Measurements from ENCODE around the gene EIF5.

DNA sequence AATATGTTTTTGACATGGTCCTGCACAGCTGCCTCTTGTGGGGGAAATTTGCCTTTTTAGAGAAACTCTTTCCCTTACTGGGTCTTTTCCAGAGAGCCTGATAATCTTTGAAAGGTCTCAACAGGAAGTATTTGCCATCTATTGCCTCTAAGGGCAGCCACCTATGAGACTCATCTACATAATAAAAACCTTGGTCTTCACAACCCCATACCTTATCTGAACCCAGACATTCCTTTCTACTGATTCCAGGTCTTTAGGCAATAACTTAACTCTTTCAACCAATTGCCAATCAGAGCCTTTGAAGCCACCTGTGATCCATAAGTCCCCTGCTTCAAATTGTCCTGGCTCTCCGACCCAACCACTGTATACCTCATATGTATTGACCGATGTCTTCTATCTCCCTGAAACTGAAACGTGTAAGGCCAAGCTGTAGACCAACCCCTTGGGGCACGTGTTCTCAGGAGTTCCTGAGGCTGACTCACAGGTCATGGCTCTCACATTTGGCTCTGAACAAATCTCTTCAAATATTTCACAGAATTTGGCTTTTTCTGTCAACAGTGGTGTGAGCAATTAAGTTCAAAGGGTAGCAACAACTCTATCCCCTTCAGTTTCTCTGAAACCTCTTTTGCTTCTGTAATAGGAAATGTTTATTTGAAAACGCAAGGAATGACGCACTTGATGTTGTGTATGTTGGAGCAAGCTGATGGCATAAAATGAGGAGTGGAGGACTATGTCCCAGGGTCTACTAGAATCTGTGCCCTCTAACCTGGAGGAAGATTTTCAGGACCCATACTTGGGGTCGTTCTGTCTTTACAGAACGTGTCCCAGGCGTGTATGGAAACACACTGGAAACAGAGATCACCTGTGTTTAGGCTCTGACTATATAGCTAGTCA lies 49.2 kb upstream of the EIF5 start:
- no peak for TF ChIP-seq POLR2A (IDR thresholded peaks at IDR 0.05)
- TF ChIP-seq, protein P1, sequence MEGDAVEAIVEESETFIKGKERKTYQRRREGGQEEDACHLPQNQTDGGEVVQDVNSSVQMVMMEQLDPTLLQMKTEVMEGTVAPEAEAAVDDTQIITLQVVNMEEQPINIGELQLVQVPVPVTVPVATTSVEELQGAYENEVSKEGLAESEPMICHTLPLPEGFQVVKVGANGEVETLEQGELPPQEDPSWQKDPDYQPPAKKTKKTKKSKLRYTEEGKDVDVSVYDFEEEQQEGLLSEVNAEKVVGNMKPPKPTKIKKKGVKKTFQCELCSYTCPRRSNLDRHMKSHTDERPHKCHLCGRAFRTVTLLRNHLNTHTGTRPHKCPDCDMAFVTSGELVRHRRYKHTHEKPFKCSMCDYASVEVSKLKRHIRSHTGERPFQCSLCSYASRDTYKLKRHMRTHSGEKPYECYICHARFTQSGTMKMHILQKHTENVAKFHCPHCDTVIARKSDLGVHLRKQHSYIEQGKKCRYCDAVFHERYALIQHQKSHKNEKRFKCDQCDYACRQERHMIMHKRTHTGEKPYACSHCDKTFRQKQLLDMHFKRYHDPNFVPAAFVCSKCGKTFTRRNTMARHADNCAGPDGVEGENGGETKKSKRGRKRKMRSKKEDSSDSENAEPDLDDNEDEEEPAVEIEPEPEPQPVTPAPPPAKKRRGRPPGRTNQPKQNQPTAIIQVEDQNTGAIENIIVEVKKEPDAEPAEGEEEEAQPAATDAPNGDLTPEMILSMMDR (IDR thresholded peaks at IDR 0.05) = no peak
